HepG2 (cell line): Measurements from ENCODE around the gene SLC43A1. TPM values are rescaled to one million over a fixed set of nuclear protein-coding genes. Genes with fewer than 3 reads are reported as not detected.
A peak's percentile ranks its signal among the peaks of the same experiment; 100 is the strongest.

Source experiments
- BCL3 ChIP-seq: sonication (generic); formaldehyde crosslinking; IDR thresholded peaks from 2 replicates; pipeline ENCODE4 v1.5.1; 2020; ENCODE audit warnings: mild to moderate bottlenecking, missing genetic modification reagents, moderate library complexity
- ELF4 ChIP-seq: sonication (generic); formaldehyde crosslinking; IDR thresholded peaks from 2 replicates; pipeline ENCODE4 v1.5.0; 2020; ENCODE audit warnings: missing genetic modification reagents, mild to moderate bottlenecking, moderate library complexity, borderline replicate concordance
- GFI1 ChIP-seq: sonication (generic); formaldehyde crosslinking; IDR thresholded peaks from 2 replicates; pipeline ENCODE4 v1.5.0; 2020; ENCODE audit warnings: missing genetic modification reagents, mild to moderate bottlenecking, borderline replicate concordance
- KIAA2018 ChIP-seq: sonication (generic); formaldehyde crosslinking; IDR thresholded peaks from 2 replicates; pipeline ENCODE4 v1.5.0; 2020; ENCODE audit warnings: mild to moderate bottlenecking, missing genetic modification reagents, borderline replicate concordance
- MYC ChIP-seq: sonication (generic); formaldehyde crosslinking; IDR thresholded peaks from 2 replicates; pipeline ENCODE4 v1.9.0; 2021; ENCODE audit warnings: missing genetic modification reagents, borderline replicate concordance
- SMAD3 ChIP-seq: sonication (generic); formaldehyde crosslinking; IDR thresholded peaks from 2 replicates; pipeline ENCODE4 v1.4.0; 2020; ENCODE audit warnings: missing genetic modification reagents
- TFDP1 ChIP-seq: IDR thresholded peaks from 2 replicates; pipeline ENCODE4 v1.6.1; 2016; ENCODE audit warnings: missing compliant biosample characterization, missing genetic modification reagents, borderline replicate concordance
- U2AF2 ChIP-seq: fragments of 200-400 bp; formaldehyde crosslinking; IDR thresholded peaks from 2 replicates; pipeline ENCODE4 v1.6.1; 2017; ENCODE audit warnings: low read depth, mild to moderate bottlenecking, low read length
- ZIK1 ChIP-seq: sonication (generic); formaldehyde crosslinking; IDR thresholded peaks from 2 replicates; pipeline ENCODE4 v1.5.0; 2020; ENCODE audit warnings: mild to moderate bottlenecking, low read depth, missing genetic modification reagents, borderline replicate concordance
- ZKSCAN1 ChIP-seq: fragments of 150-350 bp; IDR thresholded peaks from 2 replicates; pipeline ENCODE4 v1.6.1; 2014; ENCODE audit warnings: low read length
- ZNF121 ChIP-seq: sonication (generic); formaldehyde crosslinking; IDR thresholded peaks from 2 replicates; pipeline ENCODE4 v1.5.0; 2020; ENCODE audit warnings: mild to moderate bottlenecking, missing genetic modification reagents
- ZNF567 ChIP-seq: sonication (generic); formaldehyde crosslinking; IDR thresholded peaks from 2 replicates; pipeline ENCODE4 v1.8.1; 2023; ENCODE audit warnings: mild to moderate bottlenecking, missing genetic modification reagents, borderline replicate concordance
- ZNF614 ChIP-seq: IDR thresholded peaks from 2 replicates; pipeline ENCODE4 v1.6.1; 2018; ENCODE audit warnings: missing biosample characterization, missing genetic modification reagents, inconsistent platforms, borderline replicate concordance
- ZNF644 ChIP-seq: IDR thresholded peaks from 2 replicates; pipeline ENCODE4 v1.6.1; 2016; ENCODE audit warnings: low read depth
- ZNF770 ChIP-seq: sonication (generic); formaldehyde crosslinking; IDR thresholded peaks from 2 replicates; pipeline ENCODE4 v1.5.0; 2020; ENCODE audit warnings: mild to moderate bottlenecking, missing genetic modification reagents
- ZNF841 ChIP-seq: sonication (generic); formaldehyde crosslinking; IDR thresholded peaks from 2 replicates; pipeline ENCODE4 v1.8.1; 2023; ENCODE audit warnings: missing genetic modification reagents, borderline replicate concordance
- polyA plus RNA-seq, 8 experiments: library from polyadenylated mRNA; depleted of rRNA in 3 of 8; stranded (reverse) in 7 of 8; unstranded in 1 of 8; fragments of >200 nt; fragmentation: Illumina TruSeq in 4 of 8; extraction: Trizol in 4 of 8; gene quantifications; 2 replicates each; pipeline versions ENCODE4 v1.2.1 to v1.2.3, GENCODE V29; 2011 to 2016; ENCODE audit warnings: low read depth in 4 of 8, missing spikeins in 1 of 8, mixed read lengths in 1 of 8; ENCODE audit not compliant: insufficient read depth in 1 of 8
- total RNA-seq, 5 experiments: library from RNA; depleted of rRNA; stranded (reverse); fragments of >200 nt; fragmentation: Illumina TruSeq; extraction: Trizol; gene quantifications; 2 replicates each; pipeline ENCODE4 v1.2.3, GENCODE V29; 2016; ENCODE audit warnings: low read depth in 1 of 5

The SLC43A1 gene
- total and polyA plus RNA-seq, 2 of the 13 experiments (the other 11 are each of a cell fraction or from before 2014, with no cell fraction given): 72.3 to 87.6 TPM

GRCh38 chr11:57456960-57457642 lies 58.4 kb downstream of the SLC43A1 start (continued):
- TF ChIP-seq KIAA2018 (CRISPR knock-in tag) (no peak), SMAD3 (CRISPR knock-in tag) (0 out of 2 replicates have a peak, but pooled peaks have one; percentile 57), MYC (CRISPR knock-in tag) (0 out of 2 replicates have a peak, but pooled peaks have one; percentile 13), ELF4 (CRISPR knock-in tag) (no peak), GFI1 (no peak), BCL3 (CRISPR knock-in tag) (peak; percentile 46; the same call in 1 of the 2 replicates), ZNF644 (peak; percentile 78), ZKSCAN1 (no peak), ZNF567 (CRISPR knock-in tag) (no peak), ZIK1 (CRISPR knock-in tag) (no peak), ZNF121 (CRISPR knock-in tag) (0 out of 2 replicates have a peak, but pooled peaks have one; percentile 58), TFDP1 (CRISPR knock-in tag) (no peak), ZNF841 (CRISPR knock-in tag) (no peak), ZNF614 (CRISPR knock-in tag) (peak; percentile 63; the same call in 1 of the 2 replicates), U2AF2 (no peak), ZNF770 (CRISPR knock-in tag) (peak; percentile 84)
